Suprapubic skin (tissue), 4 donors: ENCODE measurements around the gene NSF. TPM values are rescaled to one million over a fixed set of nuclear protein-coding genes. Genes with fewer than 3 reads are reported as not detected.

Experiments used
- DNase-seq, 2 donors: peaks; one replicate each; pipeline ENCODE4 v3.0.0-alpha.2; 2019; ENCODE audit warnings: low spot score in 2 of 2
- H3K27ac ChIP-seq: fragments of 200-600 bp; sonication (generic); one replicate; pipeline ENCODE4 v1.5.1; 2019
- H3K27me3 ChIP-seq: fragments of 200-600 bp; sonication (generic); one replicate; pipeline ENCODE4 v1.5.1; 2019
- H3K36me3 ChIP-seq: fragments of 200-600 bp; sonication (generic); one replicate; pipeline ENCODE4 v1.5.1; 2019
- H3K4me1 ChIP-seq: fragments of 200-600 bp; sonication (generic); one replicate; pipeline ENCODE4 v1.5.1; 2019
- H3K4me3 ChIP-seq: fragments of 200-600 bp; sonication (generic); one replicate; pipeline ENCODE4 v1.5.1; 2019; ENCODE audit warnings: mild to moderate bottlenecking
- H3K9me3 ChIP-seq: fragments of 200-600 bp; sonication (generic); one replicate; pipeline ENCODE4 v1.5.1; 2019
- CTCF ChIP-seq, 2 donors: fragments of 200-600 bp in 1 of 2; fragments of 450-650 bp in 1 of 2; sonication (generic) in 1 of 2; IDR thresholded peaks; one replicate each; pipeline ENCODE4 v1.5.1; 2016 to 2019; ENCODE audit warnings: antibody characterized with exemption in 2 of 2, mild to moderate bottlenecking in 1 of 2, moderate library complexity in 1 of 2
- EP300 ChIP-seq: sonication (generic); formaldehyde crosslinking; IDR thresholded peaks from one replicate; pipeline ENCODE4 v1.6.1; 2017; ENCODE audit warnings: antibody characterized with exemption
- POLR2A ChIP-seq, 2 donors: fragments of 450-650 bp; IDR thresholded peaks; one replicate each; pipeline ENCODE4 v1.6.1; 2017; ENCODE audit warnings: antibody characterized with exemption in 2 of 2, mild to moderate bottlenecking in 2 of 2, moderate library complexity in 2 of 2
- POLR2AphosphoS5 ChIP-seq, 3 donors: sonication (generic); formaldehyde crosslinking; IDR thresholded peaks; one replicate each; pipeline ENCODE4 v1.6.1; 2017; ENCODE audit warnings: antibody characterized with exemption in 3 of 3
- WGBS: methylation state at CpG from one replicate; pipeline ENCODE4 v1.1.5; 2018; 5-methylcytosine and 5-hydroxymethylcytosine counted together
- total RNA-seq, 4 donors: library from RNA; depleted of rRNA; stranded (reverse); fragments of >200 nt; gene quantifications; one replicate each; pipeline ENCODE4 v1.1.0, GENCODE V29; 2016

NSF gene
- total RNA-seq, 4 donors from 2014 or later = 20.3 to 41.9 (median 29.0) TPM

GRCh38 chr17:46733837-46734475 is 143.5 kb downstream of the NSF start:
- TF ChIP-seq CTCF (IDR thresholded peaks at IDR 0.05) = no peak
- TF ChIP-seq POLR2AphosphoS5 (IDR thresholded peaks at IDR 0.05) = no peak
- no peak for TF ChIP-seq EP300
- TF ChIP-seq POLR2A (IDR thresholded peaks at IDR 0.05) = no peak
- WGBS = 68% methylated on average over 1 of the region's 1 CpG
- Histone ChIP-seq H3K36me3 (peaks cover 8% of the 10 kb centered on the region), H3K4me3 (no peak overlapping the region), H3K27me3 (no peaks in the 10 kb centered on the region), H3K9me3 (no peaks in the 10 kb centered on the region), H3K27ac (no peak overlapping the region), H3K4me1 (peaks cover 6% of the 10 kb centered on the region)
- DNase-seq = no peak

GRCh38 chr17:46736100-46736499 is 145.6 kb downstream of the NSF start:
- no peak for TF ChIP-seq POLR2AphosphoS5 (IDR thresholded peaks at IDR 0.05)
- no peak for TF ChIP-seq POLR2A (IDR thresholded peaks at IDR 0.05)
- no peak for TF ChIP-seq EP300
- no peak for TF ChIP-seq CTCF (IDR thresholded peaks at IDR 0.05)
- Histone ChIP-seq H3K4me3 (no peak overlapping the region), H3K4me1 (peaks cover 6% of the 10 kb centered on the region), H3K27ac (no peak overlapping the region), H3K27me3 (no peaks in the 10 kb centered on the region), H3K36me3 (peaks cover 9% of the 10 kb centered on the region), H3K9me3 (no peaks in the 10 kb centered on the region)
- DNase-seq = no peak

- Histone ChIP-seq H3K4me3 (no peak overlapping the region), H3K4me1 (peaks cover 6% of the 10 kb centered on the region), H3K9me3 (no peaks in the 10 kb centered on the region), H3K27ac (no peak overlapping the region), H3K36me3 (peaks cover 9% of the 10 kb centered on the region), H3K27me3 (no peaks in the 10 kb centered on the region)
- TF ChIP-seq POLR2AphosphoS5 (IDR thresholded peaks at IDR 0.05) (no peak), EP300 (no peak), CTCF (IDR thresholded peaks at IDR 0.05) (no peak), POLR2A (IDR thresholded peaks at IDR 0.05) (no peak)
- 93% methylated on average over 4 of the region's 4 CpGs for WGBS
- DNase-seq = no peak
Measured at GRCh38 chr17:46737326-46737725, 146.9 kb downstream of the NSF start.

GRCh38 chr17:46738544-46738943 is 148.1 kb downstream of the NSF start:
- peaks cover 6% of the 10 kb centered on the region for H3K4me1 ChIP-seq
- H3K4me3 ChIP-seq = no peak overlapping the region
- H3K27ac ChIP-seq = no peak overlapping the region
- H3K27me3 ChIP-seq = no peaks in the 10 kb centered on the region
- WGBS = 92% methylated on average over 4 of the region's 4 CpGs
- H3K36me3 ChIP-seq = peaks cover 9% of the 10 kb centered on the region
- DNase-seq = no peak
- TF ChIP-seq CTCF (IDR thresholded peaks at IDR 0.05) (no peak), POLR2AphosphoS5 (IDR thresholded peaks at IDR 0.05) (no peak), EP300 (no peak), POLR2A (IDR thresholded peaks at IDR 0.05) (no peak)
- H3K9me3 ChIP-seq = no peaks in the 10 kb centered on the region

GRCh38 chr17:46739982-46740381 is 149.5 kb downstream of the NSF start:
- H3K36me3 ChIP-seq = peaks cover 9% of the 10 kb centered on the region
- H3K27ac ChIP-seq = no peak overlapping the region
- H3K27me3 ChIP-seq = no peaks in the 10 kb centered on the region
- no peak overlapping the region for H3K4me3 ChIP-seq
- no peaks in the 10 kb centered on the region for H3K9me3 ChIP-seq
- H3K4me1 ChIP-seq = no peaks in the 10 kb centered on the region
- TF ChIP-seq CTCF (IDR thresholded peaks at IDR 0.05) (no peak), EP300 (no peak), POLR2AphosphoS5 (IDR thresholded peaks at IDR 0.05) (no peak), POLR2A (IDR thresholded peaks at IDR 0.05) (no peak)
- no peak for DNase-seq
